B cell (primary cell): ENCODE data around the gene TSPAN9. TPM values are rescaled to one million over a fixed set of nuclear protein-coding genes. Genes with fewer than 3 reads are reported as not detected.

Experiments used
- ATAC-seq: fragments of 200-7000 bp; cut with Tn5 transposase; one replicate; pipeline ENCODE4 v1.10.0; 2021; ENCODE audit warnings: low read depth, mild to moderate bottlenecking, moderate number of reproducible peaks, moderate library complexity
- CTCF ChIA-PET: fragments of 350-600 bp; sonication (Branson Sonifier 250); formaldehyde crosslinking; loops from one replicate; lab custom pipeline; 2021; ENCODE audit warnings: antibody characterized with exemption, inconsistent platforms; lab: Charles Lee
- POLR2A ChIA-PET: fragments of 350-600 bp; sonication (Branson Sonifier 250); formaldehyde crosslinking; loops from one replicate; lab custom pipeline; 2021; ENCODE audit warnings: antibody characterized with exemption; lab: Charles Lee
- DNase-seq: peaks from one replicate; pipeline ENCODE4 v3.0.0; 2013
- H2AFZ ChIP-seq: 2 replicates; pipeline ENCODE4 v1.6.1; 2012; ENCODE audit warnings: mild to moderate bottlenecking, low read depth, low read length; ENCODE audit not compliant: insufficient read depth, poor library complexity, severe bottlenecking
- H3K27ac ChIP-seq, 2 donors: 1 replicate in 1 of 2; 2 replicates in 1 of 2; pipeline ENCODE4 v1.5.1; 2012 to 2013; ENCODE audit warnings: low read length in 2 of 2, mild to moderate bottlenecking in 2 of 2, moderate library complexity in 1 of 2
- H3K27me3 ChIP-seq, 4 experiments: fragments of 200-600 bp in 1 of 4; sonication (generic) in 1 of 4; replicated peaks in 1 of 4; 1 replicate in 2 of 4; 2 replicates in 2 of 4; pipeline versions ENCODE4 v1.6.1 to v1.7.0; 2013 to 2016; ENCODE audit warnings: low read length in 3 of 4, mild to moderate bottlenecking in 2 of 4, mixed read lengths in 1 of 4, moderate library complexity in 1 of 4; ENCODE audit not compliant: insufficient read depth in 4 of 4, control insufficient read depth in 3 of 4; ENCODE audit errors: control extremely low read depth in 1 of 4
- H3K36me3 ChIP-seq, 2 experiments: replicated peaks in 1 of 2; 1 replicate in 1 of 2; 2 replicates in 1 of 2; pipeline versions ENCODE4 v1.6.1 to v1.7.1; 2013; ENCODE audit warnings: low read length in 1 of 2; ENCODE audit not compliant: insufficient read depth in 2 of 2, control insufficient read depth in 1 of 2; ENCODE audit errors: control extremely low read depth in 1 of 2, extremely low read depth in 1 of 2
- H3K4me1 ChIP-seq, 2 donors: fragments of 200-600 bp in 1 of 2; sonication (generic) in 1 of 2; 1 replicate in 1 of 2; 2 replicates in 1 of 2; pipeline versions ENCODE4 v1.5.1 to v1.6.1; 2013 to 2017; ENCODE audit warnings: low read length in 2 of 2; ENCODE audit not compliant: control insufficient read depth in 2 of 2, insufficient read depth in 2 of 2
- H3K4me2 ChIP-seq: replicated peaks from 2 replicates; pipeline ENCODE3; 2012; ENCODE audit warnings: mild to moderate bottlenecking, low read depth, low read length; ENCODE audit not compliant: poor library complexity, severe bottlenecking
- H3K4me3 ChIP-seq, 5 experiments: fragments of 200-600 bp in 1 of 5; sonication (generic) in 1 of 5; 1 replicate in 3 of 5; 2 replicates in 2 of 5; pipeline versions ENCODE4 v1.5.1 to v1.7.0; 2011 to 2016; ENCODE audit warnings: low read length in 4 of 5, mild to moderate bottlenecking in 4 of 5, low read depth in 2 of 5, control low read depth in 1 of 5, moderate library complexity in 1 of 5; ENCODE audit not compliant: insufficient read depth in 1 of 5; ENCODE audit errors: control extremely low read depth in 1 of 5, extremely low read depth in 1 of 5
- H3K79me2 ChIP-seq: fragments of 200-600 bp; sonication (generic); one replicate; pipeline ENCODE4 v1.6.0; 2016; ENCODE audit warnings: low read length; ENCODE audit not compliant: control insufficient read depth, insufficient read depth
- H3K9ac ChIP-seq: fragments of 200-600 bp; sonication (generic); 2 replicates; pipeline ENCODE4 v1.6.1; 2017; ENCODE audit warnings: mild to moderate bottlenecking, low read length, moderate library complexity
- H3K9me3 ChIP-seq, 3 donors: one replicate each; pipeline versions ENCODE4 v1.6.1 to v1.7.1; 2013; ENCODE audit warnings: low read length in 2 of 3; ENCODE audit not compliant: control insufficient read depth in 2 of 3, insufficient read depth in 1 of 3; ENCODE audit errors: control extremely low read depth in 1 of 3
- H4K20me1 ChIP-seq: 2 replicates; pipeline ENCODE4 v1.6.0; 2012; ENCODE audit warnings: mild to moderate bottlenecking, low read length; ENCODE audit not compliant: insufficient read depth, control insufficient read depth, poor library complexity, severe bottlenecking
- H3K27ac Mint-ChIP-seq: one replicate; pipeline ENCODE4 v1.8.0; 2021; ENCODE audit warnings: mixed read lengths
- H3K27me3 Mint-ChIP-seq: one replicate; pipeline ENCODE4 v1.8.0; 2021; ENCODE audit warnings: mixed read lengths
- H3K4me1 Mint-ChIP-seq: one replicate; pipeline ENCODE4 v1.8.0; 2021; ENCODE audit warnings: mixed read lengths
- H3K4me3 Mint-ChIP-seq: one replicate; pipeline ENCODE4 v1.8.0; 2021; ENCODE audit warnings: mixed read lengths
- H3K9me3 Mint-ChIP-seq: one replicate; pipeline ENCODE4 v1.8.0; 2022; ENCODE audit warnings: mixed read lengths; ENCODE audit not compliant: insufficient read depth
- CTCF ChIP-seq: fragments of 200-600 bp; IDR thresholded peaks from one replicate; pipeline ENCODE4 v1.8.0; 2022; ENCODE audit warnings: antibody characterized with exemption, mild to moderate bottlenecking
- EZH2 ChIP-seq: IDR thresholded peaks from 2 replicates; pipeline ENCODE4 v1.6.1; 2012; ENCODE audit warnings: borderline replicate concordance, low read depth, mild to moderate bottlenecking, moderate library complexity, low read length; ENCODE audit not compliant: insufficient read depth, poor library complexity, severe bottlenecking
- WGBS: methylation state at CpG from one replicate; pipeline ENCODE4 v1.1.5; 2013; ENCODE audit warnings: missing lambda C conversion rate; ENCODE audit not compliant: insufficient coverage; 5-methylcytosine and 5-hydroxymethylcytosine counted together
- intact Hi-C: fragments of 100-400 bp; cut with micrococcal nuclease; formaldehyde crosslinking; loops from one replicate; pipeline ENCODE4 v1.10.0; 2022
- polyA plus RNA-seq: library from polyadenylated mRNA; depleted of rRNA; stranded (reverse); fragments of >200 nt; gene quantifications from 2 replicates; pipeline ENCODE4 v1.2.3, GENCODE V29; 2012
- total RNA-seq, 2 donors: library from RNA; stranded (reverse); fragments of 120-200 nt in 1 of 2; gene quantifications; 1 replicate in 1 of 2; 2 replicates in 1 of 2; pipeline versions ENCODE4 v1.2.3 to v1.2.4, GENCODE V29; 2013 to 2022

Gene TSPAN9
- total and polyA plus RNA-seq, 2 donors (not counting 1 experiment from before 2014, with no cell fraction given): 0.15 to 0.37 TPM

GRCh38 chr12:3213188-3213587 is 136.0 kb downstream of the TSPAN9 start:
- H3K4me2 ChIP-seq: no peak overlapping the region
- CTCF ChIA-PET: interaction anchor here (0.5 to 1.5 kb wide), 2 partner anchors 11 to 1122 kb away, joined by 3 to 4 read pairs; no protein-coding TSS in a partner anchor
- no peaks in the 10 kb centered on the region for H3K79me2 ChIP-seq
- H3K9me3 ChIP-seq: no peaks in the 10 kb centered on the region
- no peak for ATAC-seq
- no peak for TF ChIP-seq CTCF
- no peak for TF ChIP-seq EZH2
- 92% methylated on average over 8 of the region's 9 CpGs for WGBS
- Mint-ChIP-seq H3K27me3 (peaks cover 18% of the 10 kb centered on the region), H3K4me1 (peaks cover 5% of the 10 kb centered on the region), H3K27ac (no peak overlapping the region), H3K9me3 (no peaks in the 10 kb centered on the region), H3K4me3 (no peak overlapping the region)
- no peaks in the 10 kb centered on the region for H3K27me3 ChIP-seq
- H3K9ac ChIP-seq: no peak overlapping the region
- intact Hi-C loops: no loop called here
- no peaks in the 10 kb centered on the region for H3K36me3 ChIP-seq
- no peak overlapping the region for H2AFZ ChIP-seq
- H3K27ac ChIP-seq: no peak overlapping the region
- H3K4me1 ChIP-seq: no peaks in the 10 kb centered on the region
- no peak for DNase-seq
- no peak overlapping the region for H3K4me3 ChIP-seq
- no peaks in the 10 kb centered on the region for H4K20me1 ChIP-seq
- POLR2A ChIA-PET: no interaction called here

- intact Hi-C loops: no loop called here
- H2AFZ ChIP-seq: no peak overlapping the region
- no peak overlapping the region for H3K4me3 ChIP-seq
- no peak overlapping the region for H3K9ac ChIP-seq
- H3K27me3 ChIP-seq: no peaks in the 10 kb centered on the region
- no peaks in the 10 kb centered on the region for H3K36me3 ChIP-seq
- TF ChIP-seq EZH2 (no peak), CTCF (no peak)
- POLR2A ChIA-PET: interaction anchor here (0.7 kb wide), 1 partner anchor 132 kb away, joined by 3 read pairs; no protein-coding TSS in a partner anchor
- no peaks in the 10 kb centered on the region for H3K9me3 Mint-ChIP-seq
- no peak overlapping the region for H3K27ac Mint-ChIP-seq
- CTCF ChIA-PET: interaction anchor here (0.5 to 1.5 kb wide), 2 partner anchors 10 to 1121 kb away, joined by 3 to 4 read pairs; no protein-coding TSS in a partner anchor
- peaks cover 18% of the 10 kb centered on the region for H3K27me3 Mint-ChIP-seq
- no peaks in the 10 kb centered on the region for H3K4me1 ChIP-seq
- no peak overlapping the region for H3K4me2 ChIP-seq
- WGBS: 100% methylated on average over 3 of the region's 5 CpGs
- no peaks in the 10 kb centered on the region for H3K9me3 ChIP-seq
- DNase-seq (no peak), ATAC-seq (no peak)
- no peak overlapping the region for H3K4me3 Mint-ChIP-seq
- H3K79me2 ChIP-seq: no peaks in the 10 kb centered on the region
- no peak overlapping the region for H3K27ac ChIP-seq
- H4K20me1 ChIP-seq: no peaks in the 10 kb centered on the region
- peaks cover 5% of the 10 kb centered on the region for H3K4me1 Mint-ChIP-seq
These were observed 136.6 kb downstream of the TSPAN9 start for GRCh38 chr12:3213768-3214167.
